ENCODE measurements around the gene ZNF488.

- TF ChIP-seq EZH2 (IDR thresholded peaks at IDR 0.05; ENCODE audit: borderline replicate concordance, insufficient read depth, low read length, poor library complexity, severe bottlenecking), result no peak
- TF ChIP-seq, protein P1, sequence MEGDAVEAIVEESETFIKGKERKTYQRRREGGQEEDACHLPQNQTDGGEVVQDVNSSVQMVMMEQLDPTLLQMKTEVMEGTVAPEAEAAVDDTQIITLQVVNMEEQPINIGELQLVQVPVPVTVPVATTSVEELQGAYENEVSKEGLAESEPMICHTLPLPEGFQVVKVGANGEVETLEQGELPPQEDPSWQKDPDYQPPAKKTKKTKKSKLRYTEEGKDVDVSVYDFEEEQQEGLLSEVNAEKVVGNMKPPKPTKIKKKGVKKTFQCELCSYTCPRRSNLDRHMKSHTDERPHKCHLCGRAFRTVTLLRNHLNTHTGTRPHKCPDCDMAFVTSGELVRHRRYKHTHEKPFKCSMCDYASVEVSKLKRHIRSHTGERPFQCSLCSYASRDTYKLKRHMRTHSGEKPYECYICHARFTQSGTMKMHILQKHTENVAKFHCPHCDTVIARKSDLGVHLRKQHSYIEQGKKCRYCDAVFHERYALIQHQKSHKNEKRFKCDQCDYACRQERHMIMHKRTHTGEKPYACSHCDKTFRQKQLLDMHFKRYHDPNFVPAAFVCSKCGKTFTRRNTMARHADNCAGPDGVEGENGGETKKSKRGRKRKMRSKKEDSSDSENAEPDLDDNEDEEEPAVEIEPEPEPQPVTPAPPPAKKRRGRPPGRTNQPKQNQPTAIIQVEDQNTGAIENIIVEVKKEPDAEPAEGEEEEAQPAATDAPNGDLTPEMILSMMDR (IDR thresholded peaks at IDR 0.05; ENCODE audit: poor library complexity, severe bottlenecking), result no peak
- TF ChIP-seq REST (IDR thresholded peaks at IDR 0.05; ENCODE audit: borderline replicate concordance), result no peak
- TF ChIP-seq TAF1 (IDR thresholded peaks at IDR 0.05; ENCODE audit: low read depth), result no peak
- no peak for TF ChIP-seq RAD21 (conservative IDR thresholded peaks at IDR 0.05)
- TF ChIP-seq POLR2AphosphoS5 (IDR thresholded peaks at IDR 0.05), result no peak
- TF ChIP-seq SMC3 (conservative IDR thresholded peaks at IDR 0.05; ENCODE audit: poor library complexity), result no peak
- TF ChIP-seq EP300 (conservative IDR thresholded peaks at IDR 0.05; ENCODE audit: poor library complexity, severe bottlenecking), result no peak
Observed at GRCh38 chr10:47405857-47406547, 21.9 kb upstream of the ZNF488 start.

Measured in neural cell (in vitro differentiated cells).